Measurements from ENCODE around the gene SLC49A3. TPM values are rescaled to one million over a fixed set of nuclear protein-coding genes. Genes with fewer than 3 reads are reported as not detected.
"Not testable (repeated sequence)": the region's sequence is repeated elsewhere in the genome, so short reads cannot be mapped to it uniquely, and the experiment has no call there.

The SLC49A3 gene
- under 1 TPM; 0.48 to 0.79 (median 0.53) TPM for total RNA-seq

GRCh38 chr4:688854-689681 lies at the start of gene SLC49A3:
SLC49A3 (minus strand) TSS chr4:689151; CDS start chr4:689127, 24 bp downstream.
- Mint-ChIP-seq H3K27me3 (ENCODE audit: low read depth) (peaks cover 16% of the 10 kb centered on the region), H3K9me3 (no peaks in the 10 kb centered on the region), H3K36me3 (ENCODE audit: insufficient read depth) (no peaks in the 10 kb centered on the region), H3K4me3 (no peak within 1 kb of the TSS), H3K4me1 (ENCODE audit: low read depth) (peaks cover 3% of the 10 kb centered on the region)
- ATAC-seq (peak; percentile 27 to 44), DNase-seq (no peak)

- H3K36me3 Mint-ChIP-seq (ENCODE audit: insufficient read depth): peaks cover 21% of the 10 kb centered on the region
- DNase-seq; H3K4me3 Mint-ChIP-seq; H3K4me1 Mint-ChIP-seq (ENCODE audit: low read depth); H3K27me3 Mint-ChIP-seq (ENCODE audit: low read depth); H3K9me3 Mint-ChIP-seq; ATAC-seq: not testable (repeated sequence)
Observed at GRCh38 chr4:736561-736960, 47.6 kb upstream of the SLC49A3 start.

- no peak overlapping the region for H3K4me3 Mint-ChIP-seq
- no peaks in the 10 kb centered on the region for H3K4me1 Mint-ChIP-seq (ENCODE audit: low read depth)
- H3K36me3 Mint-ChIP-seq (ENCODE audit: insufficient read depth): peaks cover 24% of the 10 kb centered on the region
- ATAC-seq (no peak), DNase-seq (no peak)
- H3K9me3 Mint-ChIP-seq: no peaks in the 10 kb centered on the region
- no peaks in the 10 kb centered on the region for H3K27me3 Mint-ChIP-seq (ENCODE audit: low read depth)
Observed at GRCh38 chr4:735583-735982, 46.6 kb upstream of the SLC49A3 start.

GRCh38 chr4:734951-735350 lies 46.0 kb upstream of the SLC49A3 start:
- no peaks in the 10 kb centered on the region for H3K27me3 Mint-ChIP-seq (ENCODE audit: low read depth)
- no peaks in the 10 kb centered on the region for H3K4me1 Mint-ChIP-seq (ENCODE audit: low read depth)
- no peaks in the 10 kb centered on the region for H3K9me3 Mint-ChIP-seq
- no peak for DNase-seq
- ATAC-seq: no peak
- no peak overlapping the region for H3K4me3 Mint-ChIP-seq
- H3K36me3 Mint-ChIP-seq (ENCODE audit: insufficient read depth): peaks cover 25% of the 10 kb centered on the region

- Mint-ChIP-seq H3K36me3 (ENCODE audit: insufficient read depth) (peaks cover 25% of the 10 kb centered on the region), H3K27me3 (ENCODE audit: low read depth) (no peaks in the 10 kb centered on the region)
Observed at GRCh38 chr4:734075-734474, 45.1 kb upstream of the SLC49A3 start.

GRCh38 chr4:733631-733980 lies 44.7 kb upstream of the SLC49A3 start:
- Mint-ChIP-seq H3K4me1 (ENCODE audit: low read depth) (no peaks in the 10 kb centered on the region), H3K27me3 (ENCODE audit: low read depth) (no peaks in the 10 kb centered on the region), H3K4me3 (no peak overlapping the region), H3K9me3 (no peaks in the 10 kb centered on the region), H3K36me3 (ENCODE audit: insufficient read depth) (peaks cover 25% of the 10 kb centered on the region)
- ATAC-seq (no peak), DNase-seq (no peak)

More at GRCh38 chr4:734075-734474, 45.1 kb upstream of the SLC49A3 start:
- no peak overlapping the region for H3K4me3 Mint-ChIP-seq
- H3K4me1 Mint-ChIP-seq (ENCODE audit: low read depth): no peaks in the 10 kb centered on the region
- H3K9me3 Mint-ChIP-seq: no peaks in the 10 kb centered on the region
- ATAC-seq (no peak), DNase-seq (no peak)

- Mint-ChIP-seq H3K9me3 (no peaks in the 10 kb centered on the region), H3K4me1 (ENCODE audit: low read depth) (no peaks in the 10 kb centered on the region), H3K27me3 (ENCODE audit: low read depth) (no peaks in the 10 kb centered on the region), H3K36me3 (ENCODE audit: insufficient read depth) (peaks cover 25% of the 10 kb centered on the region), H3K4me3 (no peak overlapping the region)
- DNase-seq: no peak
- ATAC-seq: no peak
Observed at GRCh38 chr4:732911-733630, 44.1 kb upstream of the SLC49A3 start.

- Mint-ChIP-seq H3K9me3 (no peaks in the 10 kb centered on the region), H3K36me3 (ENCODE audit: insufficient read depth) (peaks cover 22% of the 10 kb centered on the region), H3K4me1 (ENCODE audit: low read depth) (no peaks in the 10 kb centered on the region), H3K27me3 (ENCODE audit: low read depth) (no peaks in the 10 kb centered on the region), H3K4me3 (no peak overlapping the region)
- no peak for DNase-seq
- no peak for ATAC-seq
Observed at GRCh38 chr4:732486-732885, 43.5 kb upstream of the SLC49A3 start.

- peaks cover 22% of the 10 kb centered on the region for H3K36me3 Mint-ChIP-seq (ENCODE audit: insufficient read depth)
- not testable (repeated sequence) for H3K4me1 Mint-ChIP-seq (ENCODE audit: low read depth); H3K9me3 Mint-ChIP-seq; H3K4me3 Mint-ChIP-seq; ATAC-seq; DNase-seq; H3K27me3 Mint-ChIP-seq (ENCODE audit: low read depth)
Observed at GRCh38 chr4:731954-732353, 43.0 kb upstream of the SLC49A3 start.

- not testable (repeated sequence) for H3K4me1 Mint-ChIP-seq (ENCODE audit: low read depth); H3K27me3 Mint-ChIP-seq (ENCODE audit: low read depth); H3K4me3 Mint-ChIP-seq; DNase-seq; ATAC-seq; H3K9me3 Mint-ChIP-seq
- H3K36me3 Mint-ChIP-seq (ENCODE audit: insufficient read depth): peaks cover 22% of the 10 kb centered on the region
Observed at GRCh38 chr4:730946-731904, 42.3 kb upstream of the SLC49A3 start.

- ATAC-seq (no peak), DNase-seq (no peak)
- no peaks in the 10 kb centered on the region for H3K9me3 Mint-ChIP-seq
- no peak overlapping the region for H3K4me3 Mint-ChIP-seq
- H3K4me1 Mint-ChIP-seq (ENCODE audit: low read depth): peaks cover 2% of the 10 kb centered on the region
- H3K36me3 Mint-ChIP-seq (ENCODE audit: insufficient read depth): peaks cover 19% of the 10 kb centered on the region
- no peaks in the 10 kb centered on the region for H3K27me3 Mint-ChIP-seq (ENCODE audit: low read depth)
Observed at GRCh38 chr4:730511-730910, 41.6 kb upstream of the SLC49A3 start.

GRCh38 chr4:729336-730315 lies 40.7 kb upstream of the SLC49A3 start:
- H3K9me3 Mint-ChIP-seq: no peaks in the 10 kb centered on the region
- DNase-seq: no peak
- H3K4me3 Mint-ChIP-seq: no peak overlapping the region
- H3K27me3 Mint-ChIP-seq (ENCODE audit: low read depth): no peaks in the 10 kb centered on the region
- no peak for ATAC-seq
- peaks cover 15% of the 10 kb centered on the region for H3K36me3 Mint-ChIP-seq (ENCODE audit: insufficient read depth)
- peaks cover 5% of the 10 kb centered on the region for H3K4me1 Mint-ChIP-seq (ENCODE audit: low read depth)

- Mint-ChIP-seq H3K4me1 (ENCODE audit: low read depth) (peaks cover 8% of the 10 kb centered on the region), H3K9me3 (no peaks in the 10 kb centered on the region), H3K27me3 (ENCODE audit: low read depth) (no peaks in the 10 kb centered on the region), H3K36me3 (ENCODE audit: insufficient read depth) (peaks cover 8% of the 10 kb centered on the region), H3K4me3 (no peak overlapping the region)
- no peak for DNase-seq
- ATAC-seq: no peak
Observed at GRCh38 chr4:727576-727975, 38.6 kb upstream of the SLC49A3 start.
